HEK293 (cell line): ENCODE results near the gene RPRD1A.

Source experiments
- CTCF ChIA-PET: fragments of 350-600 bp; formaldehyde crosslinking; extraction: SDS; loops from one replicate; lab custom pipeline; 2021; ENCODE audit warnings: antibody characterized with exemption; lab: Yijun Ruan, JAX
- POLR2A ChIA-PET: fragments of 300-600 bp; formaldehyde crosslinking; extraction: SDS; loops from one replicate; lab custom pipeline; 2020; ENCODE audit warnings: antibody characterized with exemption, inconsistent platforms; lab: Yijun Ruan, JAX
- H3K27ac ChIP-seq: fragments of 200-500 bp; sonication (Bioruptor generic); 2 replicates; pipeline ENCODE4 v1.5.1; 2014; ENCODE audit warnings: low read depth, low read length, control low read depth, inconsistent platforms; ENCODE audit errors: extremely low read depth
- H3K36me3 ChIP-seq, 2 experiments: fragments of 200-500 bp in 1 of 2; sonication (Bioruptor generic) in 1 of 2; 1 replicate in 1 of 2; 2 replicates in 1 of 2; pipeline ENCODE4 v1.5.1; 2014 to 2017; ENCODE audit warnings: inconsistent platforms in 2 of 2, low read length in 2 of 2; ENCODE audit not compliant: control insufficient read depth in 2 of 2, insufficient read depth in 1 of 2
- H3K4me1 ChIP-seq: fragments of 200-500 bp; sonication (Bioruptor generic); 2 replicates; pipeline ENCODE4 v1.5.1; 2014; ENCODE audit warnings: mild to moderate bottlenecking, low read length, inconsistent platforms; ENCODE audit not compliant: control insufficient read depth, insufficient read depth
- H3K4me3 ChIP-seq: 2 replicates; pipeline ENCODE4 v1.5.1; 2011; ENCODE audit warnings: low read depth, mild to moderate bottlenecking, control low read depth, low read length, moderate library complexity
- H3K9me3 ChIP-seq: fragments of 200-500 bp; sonication (Bioruptor generic); 2 replicates; pipeline ENCODE4 v1.5.1; 2014; ENCODE audit warnings: low read depth, low read length, inconsistent platforms; ENCODE audit not compliant: control insufficient read depth, insufficient read depth
- FEZF1 ChIP-seq: fragments of 450-650 bp; formaldehyde crosslinking; IDR thresholded peaks from 2 replicates; pipeline ENCODE4 v1.5.1; 2016; ENCODE audit warnings: missing biosample characterization, missing genetic modification characterization
- PRDM1 ChIP-seq: fragments of 450-650 bp; formaldehyde crosslinking; IDR thresholded peaks from 2 replicates; pipeline ENCODE4; 2016; ENCODE audit warnings: missing biosample characterization, missing genetic modification characterization
- RBAK ChIP-seq: fragments of 450-650 bp; formaldehyde crosslinking; IDR thresholded peaks from 2 replicates; pipeline ENCODE4 v1.5.1; 2016; ENCODE audit warnings: missing biosample characterization, missing genetic modification characterization
- SALL2 ChIP-seq: fragments of 450-650 bp; formaldehyde crosslinking; IDR thresholded peaks from 2 replicates; pipeline ENCODE4 v1.5.0; 2017; ENCODE audit warnings: missing biosample characterization, mild to moderate bottlenecking, missing genetic modification characterization, borderline replicate concordance
- SETDB1 ChIP-seq: IDR thresholded peaks from one replicate; pipeline ENCODE4 v1.6.1; 2017; ENCODE audit warnings: mild to moderate bottlenecking, low read length, moderate library complexity, mixed read lengths; ENCODE audit not compliant: insufficient read length
- SP3 ChIP-seq: fragments of 450-650 bp; formaldehyde crosslinking; IDR thresholded peaks from 2 replicates; pipeline ENCODE4 v1.5.1; 2016; ENCODE audit warnings: missing biosample characterization, missing genetic modification characterization
- TRIM28 ChIP-seq: IDR thresholded peaks from 2 replicates; pipeline ENCODE4 v1.6.1; 2011; ENCODE audit warnings: low read length, control low read depth, borderline replicate concordance
- ZNF133 ChIP-seq: fragments of 450-650 bp; formaldehyde crosslinking; IDR thresholded peaks from 2 replicates; pipeline ENCODE4 v1.5.1; 2016; ENCODE audit warnings: missing biosample characterization, missing genetic modification characterization
- ZNF146 ChIP-seq: fragments of 450-650 bp; formaldehyde crosslinking; IDR thresholded peaks from 2 replicates; pipeline ENCODE4 v1.5.1; 2016; ENCODE audit warnings: missing biosample characterization, missing genetic modification characterization
- ZNF214 ChIP-seq: fragments of 450-650 bp; formaldehyde crosslinking; IDR thresholded peaks from 2 replicates; pipeline ENCODE4 v1.5.1; 2017; ENCODE audit warnings: missing biosample characterization, mild to moderate bottlenecking, missing genetic modification characterization, borderline replicate concordance
- ZNF239 ChIP-seq: fragments of 450-650 bp; formaldehyde crosslinking; IDR thresholded peaks from 2 replicates; pipeline ENCODE4 v1.5.1; 2016; ENCODE audit warnings: missing biosample characterization, missing genetic modification characterization
- ZNF37A ChIP-seq: fragments of 450-650 bp; IDR thresholded peaks from 2 replicates; pipeline ENCODE4 v1.5.1; 2018; ENCODE audit warnings: missing biosample characterization, missing genetic modification characterization
- ZNF549 ChIP-seq: fragments of 450-650 bp; IDR thresholded peaks from 2 replicates; pipeline ENCODE4 v1.5.1; 2018; ENCODE audit warnings: missing biosample characterization, missing genetic modification characterization, mild to moderate bottlenecking, inconsistent platforms, moderate library complexity
- ZNF560 ChIP-seq: fragments of 450-650 bp; formaldehyde crosslinking; IDR thresholded peaks from 2 replicates; pipeline ENCODE4 v1.5.1; 2017; ENCODE audit warnings: missing biosample characterization, missing genetic modification characterization, borderline replicate concordance
- ZNF585B ChIP-seq: fragments of 450-650 bp; formaldehyde crosslinking; IDR thresholded peaks from 2 replicates; pipeline ENCODE4 v1.5.1; 2016; ENCODE audit warnings: missing biosample characterization, missing genetic modification characterization
- ZNF792 ChIP-seq: fragments of 450-650 bp; formaldehyde crosslinking; IDR thresholded peaks from 2 replicates; pipeline ENCODE4 v1.5.1; 2016; ENCODE audit warnings: missing biosample characterization, missing genetic modification characterization
- ZNF843 ChIP-seq: fragments of 450-650 bp; formaldehyde crosslinking; IDR thresholded peaks from 2 replicates; pipeline ENCODE4 v1.5.1; 2016; ENCODE audit warnings: missing biosample characterization, missing genetic modification characterization
- ZXDB ChIP-seq: fragments of 450-650 bp; formaldehyde crosslinking; IDR thresholded peaks from 2 replicates; pipeline ENCODE4 v1.5.1; 2016; ENCODE audit warnings: missing biosample characterization, missing genetic modification characterization
- TF ChIP-seq, protein P1 (sequence below): fragments of 450-650 bp; IDR thresholded peaks from 2 replicates; pipeline ENCODE4 v1.5.1; 2018; ENCODE audit warnings: missing biosample characterization, missing genetic modification characterization
- TF ChIP-seq, protein P2 (sequence below): fragments of 450-650 bp; formaldehyde crosslinking; IDR thresholded peaks from 2 replicates; pipeline ENCODE4 v1.5.1; 2016; ENCODE audit warnings: missing biosample characterization, missing genetic modification characterization
- TF ChIP-seq, protein P3 (sequence below): fragments of 450-650 bp; formaldehyde crosslinking; IDR thresholded peaks from 2 replicates; pipeline ENCODE4 v1.5.1; 2017; ENCODE audit warnings: missing biosample characterization, missing genetic modification characterization
- TF ChIP-seq, protein P4 (sequence below): fragments of 450-650 bp; formaldehyde crosslinking; IDR thresholded peaks from 2 replicates; pipeline ENCODE4 v1.5.1; 2016; ENCODE audit warnings: missing biosample characterization, missing genetic modification characterization, low read depth
- TF ChIP-seq, protein P5 (sequence below): fragments of 450-650 bp; formaldehyde crosslinking; IDR thresholded peaks from 2 replicates; pipeline ENCODE4 v1.5.1; 2017; ENCODE audit warnings: missing biosample characterization, missing genetic modification characterization

RPRD1A gene

DNA sequence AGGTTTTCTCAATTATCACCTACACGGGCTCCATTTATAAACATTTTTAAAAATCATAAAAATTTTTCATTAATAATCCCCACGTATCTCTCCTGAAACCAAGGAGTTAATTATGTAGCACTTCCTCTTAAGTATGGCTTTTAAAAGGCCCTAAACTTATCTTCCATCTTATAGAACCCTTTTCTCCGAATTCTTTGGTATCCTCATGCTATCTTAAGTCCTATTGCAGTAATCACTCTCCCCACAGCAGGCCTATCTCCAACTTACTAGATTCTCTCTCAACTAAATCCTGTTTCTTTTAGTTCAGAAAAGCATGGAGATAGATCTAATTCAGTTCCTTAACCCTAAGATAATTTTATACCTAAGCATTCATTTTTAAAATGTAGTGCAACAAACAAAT lies 26.2 kb downstream of the RPRD1A start:
- POLR2A ChIA-PET, result no interaction called here
- no peak overlapping the region for H3K27ac ChIP-seq
- TF ChIP-seq ZNF37A (tag by site-specific recombination) (no peak), ZNF239 (no peak), SALL2 (tag by site-specific recombination) (no peak), ZNF146 (no peak), ZNF549 (tag by site-specific recombination) (no peak)
- TF ChIP-seq, protein P1, sequence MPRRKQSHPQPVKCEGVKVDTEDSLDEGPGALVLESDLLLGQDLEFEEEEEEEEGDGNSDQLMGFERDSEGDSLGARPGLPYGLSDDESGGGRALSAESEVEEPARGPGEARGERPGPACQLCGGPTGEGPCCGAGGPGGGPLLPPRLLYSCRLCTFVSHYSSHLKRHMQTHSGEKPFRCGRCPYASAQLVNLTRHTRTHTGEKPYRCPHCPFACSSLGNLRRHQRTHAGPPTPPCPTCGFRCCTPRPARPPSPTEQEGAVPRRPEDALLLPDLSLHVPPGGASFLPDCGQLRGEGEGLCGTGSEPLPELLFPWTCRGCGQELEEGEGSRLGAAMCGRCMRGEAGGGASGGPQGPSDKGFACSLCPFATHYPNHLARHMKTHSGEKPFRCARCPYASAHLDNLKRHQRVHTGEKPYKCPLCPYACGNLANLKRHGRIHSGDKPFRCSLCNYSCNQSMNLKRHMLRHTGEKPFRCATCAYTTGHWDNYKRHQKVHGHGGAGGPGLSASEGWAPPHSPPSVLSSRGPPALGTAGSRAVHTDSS (tag by site-specific recombination), result no peak
- TF ChIP-seq, all 188 proteins: peak for 0
- CTCF ChIA-PET, result interaction anchor here (1.2 kb wide), 1 partner anchor 23 kb away, joined by 4 read pairs; no protein-coding TSS in a partner anchor
- Histone ChIP-seq H3K4me1 (no peaks in the 10 kb centered on the region), H3K36me3 (peaks cover 0 to 18% of the 10 kb centered on the region in 2 experiments; a peak in 1 of 3 replicates), H3K4me3 (no peak overlapping the region), H3K9me3 (no peaks in the 10 kb centered on the region)

DNA sequence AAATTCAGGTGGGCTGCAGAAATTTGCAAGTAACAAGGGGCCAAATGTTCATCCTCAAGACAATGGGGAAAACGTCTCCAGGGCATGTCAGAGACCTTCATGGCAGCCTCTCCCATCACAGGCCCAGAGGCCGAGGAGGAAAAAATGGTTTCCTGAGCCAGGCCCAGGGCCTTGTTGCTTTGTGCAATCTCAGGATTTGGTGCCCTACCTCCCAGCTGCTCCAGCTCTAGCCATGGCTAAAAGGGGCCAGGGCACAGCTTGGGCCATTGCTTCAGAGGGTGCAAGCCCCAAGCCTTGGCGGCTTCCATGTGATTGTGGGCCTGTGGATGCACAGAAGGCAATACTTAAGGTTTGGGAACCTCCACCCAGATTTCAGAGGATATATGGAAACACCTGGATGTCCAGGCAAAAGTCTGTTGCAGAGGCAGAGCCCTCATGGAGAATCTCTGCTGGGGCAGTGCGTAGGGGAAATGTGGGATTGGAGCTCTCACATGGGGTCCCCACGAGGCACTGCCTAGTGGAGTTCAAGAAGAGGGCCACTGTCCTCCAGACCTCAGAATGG lies 29.2 kb downstream of the RPRD1A start:
- TF ChIP-seq SP3 (tag by site-specific recombination) (no peak), ZNF214 (tag by site-specific recombination) (no peak), ZNF843 (tag by site-specific recombination) (no peak), ZNF792 (tag by site-specific recombination) (no peak), ZNF585B (tag by site-specific recombination) (peak; percentile 97), TRIM28 (peak; percentile 99), SETDB1 (peak; percentile 98)
- TF ChIP-seq, protein P2, sequence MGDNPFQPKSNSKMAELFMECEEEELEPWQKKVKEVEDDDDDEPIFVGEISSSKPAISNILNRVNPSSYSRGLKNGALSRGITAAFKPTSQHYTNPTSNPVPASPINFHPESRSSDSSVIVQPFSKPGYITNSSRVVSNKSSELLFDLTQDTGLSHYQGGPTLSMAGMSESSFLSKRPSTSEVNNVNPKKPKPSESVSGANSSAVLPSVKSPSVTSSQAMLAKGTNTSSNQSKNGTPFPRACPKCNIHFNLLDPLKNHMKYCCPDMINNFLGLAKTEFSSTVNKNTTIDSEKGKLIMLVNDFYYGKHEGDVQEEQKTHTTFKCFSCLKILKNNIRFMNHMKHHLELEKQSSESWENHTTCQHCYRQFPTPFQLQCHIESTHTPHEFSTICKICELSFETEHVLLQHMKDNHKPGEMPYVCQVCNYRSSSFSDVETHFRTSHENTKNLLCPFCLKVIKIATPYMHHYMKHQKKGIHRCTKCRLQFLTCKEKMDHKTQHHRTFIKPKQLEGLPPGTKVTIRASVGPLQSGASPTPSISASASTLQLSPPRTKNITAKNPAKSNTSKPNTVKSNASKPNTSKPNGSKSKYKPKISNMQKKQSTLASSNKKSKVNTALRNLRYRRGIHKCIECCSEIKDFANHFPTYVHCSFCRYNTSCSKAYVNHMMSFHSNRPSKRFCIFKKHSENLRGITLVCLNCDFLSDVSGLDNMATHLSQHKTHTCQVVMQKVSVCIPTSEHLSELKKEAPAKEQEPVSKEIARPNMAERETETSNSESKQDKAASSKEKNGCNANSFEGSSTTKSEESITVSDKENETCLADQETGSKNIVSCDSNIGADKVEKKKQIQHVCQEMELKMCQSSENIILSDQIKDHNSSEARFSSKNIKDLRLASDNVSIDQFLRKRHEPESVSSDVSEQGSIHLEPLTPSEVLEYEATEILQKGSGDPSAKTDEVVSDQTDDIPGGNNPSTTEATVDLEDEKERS (tag by site-specific recombination), result 0 out of 2 replicates have a peak, but pooled peaks have one; percentile 25
- TF ChIP-seq, protein P3, sequence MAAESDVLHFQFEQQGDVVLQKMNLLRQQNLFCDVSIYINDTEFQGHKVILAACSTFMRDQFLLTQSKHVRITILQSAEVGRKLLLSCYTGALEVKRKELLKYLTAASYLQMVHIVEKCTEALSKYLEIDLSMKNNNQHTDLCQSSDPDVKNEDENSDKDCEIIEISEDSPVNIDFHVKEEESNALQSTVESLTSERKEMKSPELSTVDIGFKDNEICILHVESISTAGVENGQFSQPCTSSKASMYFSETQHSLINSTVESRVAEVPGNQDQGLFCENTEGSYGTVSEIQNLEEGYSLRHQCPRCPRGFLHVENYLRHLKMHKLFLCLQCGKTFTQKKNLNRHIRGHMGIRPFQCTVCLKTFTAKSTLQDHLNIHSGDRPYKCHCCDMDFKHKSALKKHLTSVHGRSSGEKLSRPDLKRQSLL (tag by site-specific recombination), result no peak
- Histone ChIP-seq H3K27ac (no peak overlapping the region), H3K4me3 (no peak overlapping the region), H3K36me3 (peaks cover 0 to 18% of the 10 kb centered on the region in 2 experiments; a peak in 1 of 3 replicates), H3K4me1 (peaks cover 4% of the 10 kb centered on the region; the same call in 1 of the 2 replicates), H3K9me3 (no peaks in the 10 kb centered on the region)
- CTCF ChIA-PET, result no interaction called here
- POLR2A ChIA-PET, result no interaction called here

DNA sequence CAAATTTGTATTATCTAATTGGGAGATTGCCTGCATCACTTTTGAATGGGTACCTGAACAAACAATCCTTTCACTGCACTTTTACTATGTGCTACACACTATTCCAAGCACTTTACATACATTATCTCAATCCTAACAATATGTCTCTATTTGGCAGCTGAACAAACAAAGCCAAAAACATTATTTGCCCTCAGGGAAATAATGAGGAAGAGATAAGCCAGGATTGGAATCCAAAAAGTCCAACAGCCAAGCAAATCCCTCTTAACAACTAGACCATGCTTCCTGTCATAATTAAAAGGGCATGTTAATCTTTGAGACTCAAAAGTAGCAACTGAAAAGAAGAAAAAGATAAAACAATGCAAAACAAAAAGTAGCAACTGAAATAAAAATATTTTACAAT lies 32.1 kb downstream of the RPRD1A start:
- Histone ChIP-seq H3K9me3 (no peaks in the 10 kb centered on the region), H3K36me3 (peaks cover 3 to 44% of the 10 kb centered on the region in 2 experiments; a peak in 2 of 3 replicates), H3K4me1 (peaks cover 4% of the 10 kb centered on the region; the same call in 1 of the 2 replicates), H3K4me3 (no peak overlapping the region), H3K27ac (no peak overlapping the region)
- CTCF ChIA-PET, result no interaction called here
- POLR2A ChIA-PET, result no interaction called here
- TF ChIP-seq FEZF1 (tag by site-specific recombination) (peak; percentile 39), SETDB1 (peak; percentile 21), ZNF133 (tag by site-specific recombination) (peak; percentile 50), RBAK (no peak), ZXDB (tag by site-specific recombination) (peak; percentile 55), ZNF560 (tag by site-specific recombination) (no peak), PRDM1 (tag by site-specific recombination) (peak; percentile 35; the same call in 1 of the 2 replicates), ZNF843 (tag by site-specific recombination) (peak; percentile 36; the same call in 1 of the 2 replicates)
- TF ChIP-seq, protein P4, sequence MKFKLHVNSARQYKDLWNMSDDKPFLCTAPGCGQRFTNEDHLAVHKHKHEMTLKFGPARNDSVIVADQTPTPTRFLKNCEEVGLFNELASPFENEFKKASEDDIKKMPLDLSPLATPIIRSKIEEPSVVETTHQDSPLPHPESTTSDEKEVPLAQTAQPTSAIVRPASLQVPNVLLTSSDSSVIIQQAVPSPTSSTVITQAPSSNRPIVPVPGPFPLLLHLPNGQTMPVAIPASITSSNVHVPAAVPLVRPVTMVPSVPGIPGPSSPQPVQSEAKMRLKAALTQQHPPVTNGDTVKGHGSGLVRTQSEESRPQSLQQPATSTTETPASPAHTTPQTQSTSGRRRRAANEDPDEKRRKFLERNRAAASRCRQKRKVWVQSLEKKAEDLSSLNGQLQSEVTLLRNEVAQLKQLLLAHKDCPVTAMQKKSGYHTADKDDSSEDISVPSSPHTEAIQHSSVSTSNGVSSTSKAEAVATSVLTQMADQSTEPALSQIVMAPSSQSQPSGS, result no peak
- TF ChIP-seq, protein P5, sequence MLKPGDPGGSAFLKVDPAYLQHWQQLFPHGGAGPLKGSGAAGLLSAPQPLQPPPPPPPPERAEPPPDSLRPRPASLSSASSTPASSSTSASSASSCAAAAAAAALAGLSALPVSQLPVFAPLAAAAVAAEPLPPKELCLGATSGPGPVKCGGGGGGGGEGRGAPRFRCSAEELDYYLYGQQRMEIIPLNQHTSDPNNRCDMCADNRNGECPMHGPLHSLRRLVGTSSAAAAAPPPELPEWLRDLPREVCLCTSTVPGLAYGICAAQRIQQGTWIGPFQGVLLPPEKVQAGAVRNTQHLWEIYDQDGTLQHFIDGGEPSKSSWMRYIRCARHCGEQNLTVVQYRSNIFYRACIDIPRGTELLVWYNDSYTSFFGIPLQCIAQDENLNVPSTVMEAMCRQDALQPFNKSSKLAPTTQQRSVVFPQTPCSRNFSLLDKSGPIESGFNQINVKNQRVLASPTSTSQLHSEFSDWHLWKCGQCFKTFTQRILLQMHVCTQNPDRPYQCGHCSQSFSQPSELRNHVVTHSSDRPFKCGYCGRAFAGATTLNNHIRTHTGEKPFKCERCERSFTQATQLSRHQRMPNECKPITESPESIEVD (tag by site-specific recombination), result peak; percentile 77
